ENCODE measurements around the gene ODR4.

DNA sequence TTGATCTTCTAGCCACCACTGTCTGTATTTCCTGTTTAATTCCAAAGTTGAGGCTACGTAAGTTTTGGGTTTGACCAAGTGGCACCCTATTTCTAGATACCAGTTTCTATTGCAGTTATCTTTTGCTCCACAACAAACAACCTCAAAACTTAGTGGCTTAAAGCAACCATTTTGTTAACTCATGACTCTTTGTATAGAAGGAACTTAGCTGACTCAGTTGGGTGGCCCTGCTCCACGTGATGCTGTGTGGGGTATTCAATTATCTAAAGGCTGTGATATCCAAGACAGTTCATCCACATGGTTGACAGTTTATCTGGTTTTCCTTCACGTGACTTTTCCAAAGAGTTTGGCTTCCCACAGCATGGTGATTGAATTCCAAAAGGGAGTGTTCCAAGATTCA, 50.5 kb downstream of the ODR4 start:
- no peak for TF ChIP-seq EZH2 (IDR thresholded peaks at IDR 0.05)
- no peak for TF ChIP-seq POLR2AphosphoS5 (IDR thresholded peaks at IDR 0.05; ENCODE audit: borderline replicate concordance, low read depth, low read length)
